ENCODE data around the gene CEACAM18. TPM values are rescaled to one million over a fixed set of nuclear protein-coding genes. Genes with fewer than 3 reads are reported as not detected.

CEACAM18 gene
- total and polyA plus RNA-seq, 10 of the 15 experiments (the other 5 are each of a cell fraction or from before 2014, with no cell fraction given) = not detected

- ChIA-PET CTCF (interaction anchor here (0.8 to 10.8 kb wide), 3 partner anchors 45 to 190 kb away, joined by 3 to 281 read pairs (median 3); partner anchors contain the start of gene SIGLEC10), POLR2A (no interaction called here), RAD21 (ENCODE audit: unreplicated experiment) (interaction anchor here (0.8 to 2.6 kb wide), 2 partner anchors 188 kb away, joined by 3 to 5 read pairs; no protein-coding TSS in a partner anchor), SMC1A (ENCODE audit: uncharacterized antibody, unreplicated experiment) (interaction anchor here (0.7 to 1.3 kb wide), 2 partner anchors 188 to 191 kb away, joined by 3 read pairs; no protein-coding TSS in a partner anchor)
- BruUV-seq (replicated peaks) = no TSS peak
- Histone ChIP-seq H3K4me1 (ENCODE audit: control insufficient read depth, insufficient read depth, low read length) (no peaks in the 10 kb centered on the region), H3K36me3 (ENCODE audit: control insufficient read depth in 2 of 2, insufficient read depth in 2 of 2, low read length in 1 of 2) (no peaks in the 10 kb centered on the region), H3K4me3 (no peak overlapping the region), H2AFZ (ENCODE audit: control insufficient read depth, low read depth, low read length) (no peak overlapping the region), H3K9ac (ENCODE audit: control insufficient read depth, insufficient read depth, low read length) (no peak overlapping the region), H3K27me3 (replicated peaks in 1 of 2; ENCODE audit: control insufficient read depth in 2 of 2, insufficient read depth in 2 of 2, low read length in 1 of 2) (no peaks in the 10 kb centered on the region; a peak in 1 of 4 replicates), H4K20me1 (ENCODE audit: control insufficient read depth, insufficient read depth) (no peaks in the 10 kb centered on the region; the same call in 1 of the 2 replicates), H3K4me2 (ENCODE audit: control insufficient read depth, insufficient read depth) (no peak overlapping the region), H3K27ac (ENCODE audit: control insufficient read depth, insufficient read depth) (no peak overlapping the region), H3K79me2 (ENCODE audit: control insufficient read depth, insufficient read depth, low read length) (no peaks in the 10 kb centered on the region), H3K9me3 (replicated peaks; ENCODE audit: control insufficient read depth, insufficient read depth, low read length) (no peaks in the 10 kb centered on the region)
- in situ Hi-C loops (cut with MboI) = no loop called here
- DNase-seq (ENCODE audit: low read depth, low spot score) (no peak), FAIRE-seq (no peak), ATAC-seq (no peak)
- WGBS (ENCODE audit: insufficient coverage, insufficient replicate concordance, low lambda C conversion rate, missing lambda C conversion rate) = 2% methylated on average over 4 of the region's 4 CpGs
- no peak for TF ChIP-seq NRF1 (conservative IDR thresholded peaks at IDR 0.05; ENCODE audit: low read depth, low read length)
- TF ChIP-seq BCL11A (IDR thresholded peaks at IDR 0.05; ENCODE audit: low read depth, low read length) = no peak
- TF ChIP-seq PKNOX1 (IDR thresholded peaks at IDR 0.05) = no peak
- TF ChIP-seq ATF7 (IDR thresholded peaks at IDR 0.05; ENCODE audit: low read depth) = no peak
- TF ChIP-seq MEF2A (IDR thresholded peaks at IDR 0.05; ENCODE audit: insufficient read depth, low read depth, low read length) = no peak
- no peak for TF ChIP-seq PAX8 (IDR thresholded peaks at IDR 0.05)
- TF ChIP-seq ZNF622 (IDR thresholded peaks at IDR 0.05) = no peak
- no peak for TF ChIP-seq HDGF (IDR thresholded peaks at IDR 0.05)
- TF ChIP-seq DPF2 (IDR thresholded peaks at IDR 0.05) = no peak
- TF ChIP-seq ESRRA (IDR thresholded peaks at IDR 0.05; ENCODE audit: low read length) = no peak
- no peak for TF ChIP-seq SREBF2 (IDR thresholded peaks at IDR 0.05; ENCODE audit: low read length)
- no peak for TF ChIP-seq STAT1 (conservative IDR thresholded peaks at IDR 0.05)
- no peak for TF ChIP-seq RELB (IDR thresholded peaks at IDR 0.05; ENCODE audit: low read depth)
- TF ChIP-seq BHLHE40 (IDR thresholded peaks at IDR 0.05; ENCODE audit: borderline replicate concordance in 1 of 2, low read depth in 2 of 2, low read length in 1 of 2) = no peak
- intact Hi-C loops (cut with micrococcal nuclease; ENCODE audit: unreplicated experiment) = no loop called here
Measured at GRCh38 chr19:51469162-51469561, 9.2 kb upstream of the CEACAM18 start.

All from GM12878 (cell line).